DND-41 (cell line): ENCODE measurements around the gene SCN7A.

Source experiments
- ATAC-seq: fragments of 200-7000 bp; cut with Tn5 transposase; 3 replicates; pipeline ENCODE4 v1.9.1; 2021; ENCODE audit warnings: low read depth; ENCODE audit not compliant: insufficient read depth
- DNase-seq: peaks from one replicate; pipeline ENCODE4 v3.0.0-alpha.2; 2020
- H2AFZ ChIP-seq: 2 replicates; pipeline ENCODE4 v1.6.0; 2012; ENCODE audit warnings: low read depth, low read length
- H3K27ac ChIP-seq: 2 replicates; pipeline ENCODE4 v1.5.1; 2012; ENCODE audit warnings: low read length, inconsistent platforms
- H3K27me3 ChIP-seq: fragments of 200-600 bp; sonication (generic); 2 replicates; pipeline ENCODE4 v1.6.0; 2012; ENCODE audit warnings: low read length, mild to moderate bottlenecking, inconsistent platforms; ENCODE audit not compliant: insufficient read depth, poor library complexity
- H3K36me3 ChIP-seq: 2 replicates; pipeline ENCODE4 v1.5.1; 2012; ENCODE audit warnings: low read length, inconsistent platforms; ENCODE audit not compliant: insufficient read depth
- H3K4me1 ChIP-seq: 2 replicates; pipeline ENCODE4 v1.5.1; 2012; ENCODE audit warnings: mild to moderate bottlenecking, low read length; ENCODE audit not compliant: insufficient read depth
- H3K4me2 ChIP-seq: 2 replicates; pipeline ENCODE4 v1.6.0; 2012; ENCODE audit warnings: mild to moderate bottlenecking, moderate library complexity, low read length, inconsistent platforms; ENCODE audit not compliant: insufficient read depth
- H3K4me3 ChIP-seq, 2 experiments: fragments of 200-600 bp in 1 of 2; shearing (Covaris generic) in 1 of 2; 2 replicates each; pipeline ENCODE4 v1.5.1; 2012 to 2016; ENCODE audit warnings: inconsistent platforms in 2 of 2, low read length in 2 of 2, mild to moderate bottlenecking in 2 of 2, low read depth in 1 of 2, moderate library complexity in 1 of 2
- H3K79me2 ChIP-seq: 2 replicates; pipeline ENCODE4 v1.6.0; 2012; ENCODE audit warnings: low read length, inconsistent platforms; ENCODE audit not compliant: insufficient read depth
- H3K9ac ChIP-seq: 2 replicates; pipeline ENCODE4 v1.6.0; 2012; ENCODE audit warnings: low read depth, mild to moderate bottlenecking, inconsistent platforms, low read length, moderate library complexity
- H3K9me3 ChIP-seq: 2 replicates; pipeline ENCODE4 v1.5.1; 2012; ENCODE audit warnings: low read length, moderate library complexity, mild to moderate bottlenecking, inconsistent platforms; ENCODE audit not compliant: insufficient read depth, severe bottlenecking
- H4K20me1 ChIP-seq: 2 replicates; pipeline ENCODE4 v1.6.0; 2012; ENCODE audit warnings: low read length; ENCODE audit not compliant: insufficient read depth
- EZH2 ChIP-seq: IDR thresholded peaks from 3 replicates; pipeline ENCODE4 v1.6.1; 2012; ENCODE audit warnings: borderline replicate concordance, low read depth, mild to moderate bottlenecking, moderate library complexity, low read length, inconsistent platforms; ENCODE audit not compliant: severe bottlenecking
- TF ChIP-seq, protein P1 (sequence below): IDR thresholded peaks from 2 replicates; pipeline ENCODE4 v1.5.1; 2012; ENCODE audit warnings: borderline replicate concordance, low read length, moderate library complexity, mild to moderate bottlenecking; ENCODE audit not compliant: poor library complexity, severe bottlenecking; ENCODE audit errors: extremely low read depth

SCN7A gene

GRCh38 chr2:166485558-166486178 is 8.4 kb downstream of the SCN7A start:
- no peaks in the 10 kb centered on the region for H4K20me1 ChIP-seq
- H3K4me3 ChIP-seq: no peak overlapping the region
- DNase-seq: no peak
- H2AFZ ChIP-seq: no peak overlapping the region
- H3K4me1 ChIP-seq: no peaks in the 10 kb centered on the region
- no peaks in the 10 kb centered on the region for H3K9me3 ChIP-seq
- no peak for TF ChIP-seq EZH2
- TF ChIP-seq, protein P1, sequence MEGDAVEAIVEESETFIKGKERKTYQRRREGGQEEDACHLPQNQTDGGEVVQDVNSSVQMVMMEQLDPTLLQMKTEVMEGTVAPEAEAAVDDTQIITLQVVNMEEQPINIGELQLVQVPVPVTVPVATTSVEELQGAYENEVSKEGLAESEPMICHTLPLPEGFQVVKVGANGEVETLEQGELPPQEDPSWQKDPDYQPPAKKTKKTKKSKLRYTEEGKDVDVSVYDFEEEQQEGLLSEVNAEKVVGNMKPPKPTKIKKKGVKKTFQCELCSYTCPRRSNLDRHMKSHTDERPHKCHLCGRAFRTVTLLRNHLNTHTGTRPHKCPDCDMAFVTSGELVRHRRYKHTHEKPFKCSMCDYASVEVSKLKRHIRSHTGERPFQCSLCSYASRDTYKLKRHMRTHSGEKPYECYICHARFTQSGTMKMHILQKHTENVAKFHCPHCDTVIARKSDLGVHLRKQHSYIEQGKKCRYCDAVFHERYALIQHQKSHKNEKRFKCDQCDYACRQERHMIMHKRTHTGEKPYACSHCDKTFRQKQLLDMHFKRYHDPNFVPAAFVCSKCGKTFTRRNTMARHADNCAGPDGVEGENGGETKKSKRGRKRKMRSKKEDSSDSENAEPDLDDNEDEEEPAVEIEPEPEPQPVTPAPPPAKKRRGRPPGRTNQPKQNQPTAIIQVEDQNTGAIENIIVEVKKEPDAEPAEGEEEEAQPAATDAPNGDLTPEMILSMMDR: no peak
- H3K27ac ChIP-seq: no peak overlapping the region
- no peak overlapping the region for H3K4me2 ChIP-seq
- H3K36me3 ChIP-seq: no peaks in the 10 kb centered on the region
- no peaks in the 10 kb centered on the region for H3K27me3 ChIP-seq
- no peak overlapping the region for H3K9ac ChIP-seq
- H3K79me2 ChIP-seq: no peaks in the 10 kb centered on the region
- ATAC-seq: no peak

- no peaks in the 10 kb centered on the region for H3K9me3 ChIP-seq
- H2AFZ ChIP-seq: no peak overlapping the region
- no peak overlapping the region for H3K4me2 ChIP-seq
- no peak overlapping the region for H3K4me3 ChIP-seq
- no peaks in the 10 kb centered on the region for H4K20me1 ChIP-seq
- no peaks in the 10 kb centered on the region for H3K4me1 ChIP-seq
- ATAC-seq (no peak), DNase-seq (no peak)
- H3K9ac ChIP-seq: no peak overlapping the region
- H3K27ac ChIP-seq: no peak overlapping the region
- no peaks in the 10 kb centered on the region for H3K79me2 ChIP-seq
- no peaks in the 10 kb centered on the region for H3K36me3 ChIP-seq
- TF ChIP-seq, protein P1: no peak
- H3K27me3 ChIP-seq: no peaks in the 10 kb centered on the region
Measured at GRCh38 chr2:166472332-166472731, 21.7 kb downstream of the SCN7A start.

- DNase-seq (no peak), ATAC-seq (no peak)
- no peak overlapping the region for H3K4me2 ChIP-seq
- no peak for TF ChIP-seq EZH2
- TF ChIP-seq, protein P1: no peak
- H3K36me3 ChIP-seq: no peaks in the 10 kb centered on the region
- no peak overlapping the region for H3K4me3 ChIP-seq
- no peak overlapping the region for H3K9ac ChIP-seq
- H3K27me3 ChIP-seq: no peaks in the 10 kb centered on the region
- H3K9me3 ChIP-seq: no peaks in the 10 kb centered on the region
- no peaks in the 10 kb centered on the region for H3K4me1 ChIP-seq
- H2AFZ ChIP-seq: no peak overlapping the region
- H3K79me2 ChIP-seq: no peaks in the 10 kb centered on the region
- H3K27ac ChIP-seq: no peak overlapping the region
- no peaks in the 10 kb centered on the region for H4K20me1 ChIP-seq
Measured at GRCh38 chr2:166468124-166469024, 25.7 kb downstream of the SCN7A start.
